ENCODE results near the gene GATA3. TPM values are rescaled to one million over a fixed set of nuclear protein-coding genes. Genes with fewer than 3 reads are reported as not detected.

Gene GATA3
- 0.28 TPM in 1 of 2 replicates, not detected in the other for total RNA-seq

GRCh38 chr10:8054494-8055407 lies at the start of gene GATA3:
Gene GATA3, plus strand, starts transcription at chr10:8054688. Its CDS starts 968 bp downstream, at chr10:8055656.

Other genes starting within 250 kb of the GATA3 start
- 0.85 and 2.9 TPM in 2 replicates for gene TAF3, start 236.2 kb upstream of the GATA3 start, total RNA-seq

Measured in regular cardiac myocyte (primary cell).